ENCODE results near the gene NCS1.
A peak's percentile ranks its signal among the peaks of the same experiment; 100 is the strongest.

The NCS1 gene

GRCh38 chr9:130186839-130187522 lies 14.8 kb downstream of the NCS1 start:
- H3K4me3 ChIP-seq, result no peak overlapping the region

GRCh38 chr9:130187523-130187846 lies 15.3 kb downstream of the NCS1 start:
- DNase-seq (ENCODE audit: low spot score in 2 of 2), result no peak
- Histone ChIP-seq H3K27me3 (ENCODE audit: low read depth) (no peaks in the 10 kb centered on the region), H3K9me3 (no peaks in the 10 kb centered on the region), H3K4me3 (no peak overlapping the region), H3K36me3 (replicated peaks) (0 out of 2 replicates have a peak, but pooled peaks cover 3% of the 10 kb centered on the region), H3K4me1 (no peaks in the 10 kb centered on the region; the same call in 1 of the 2 replicates)
- in situ Hi-C loops (cut with MboI; ENCODE audit: low sequenced_read_pairs), result no loop called here

More at GRCh38 chr9:130186839-130187522, 14.8 kb downstream of the NCS1 start:
- Histone ChIP-seq H3K9me3 (no peaks in the 10 kb centered on the region), H3K36me3 (replicated peaks) (0 out of 2 replicates have a peak, but pooled peaks cover 3% of the 10 kb centered on the region), H3K27me3 (ENCODE audit: low read depth) (no peaks in the 10 kb centered on the region), H3K4me1 (no peaks in the 10 kb centered on the region; the same call in 1 of the 2 replicates)
- in situ Hi-C loops (cut with MboI; ENCODE audit: low sequenced_read_pairs), result no loop called here
- peak in 1 of 2 experiments; percentile 48 for DNase-seq (ENCODE audit: low spot score in 2 of 2)

GRCh38 chr9:130188860-130189481 lies 16.8 kb downstream of the NCS1 start:
- Histone ChIP-seq H3K4me1 (no peaks in the 10 kb centered on the region; the same call in 1 of the 2 replicates), H3K9me3 (no peaks in the 10 kb centered on the region), H3K36me3 (replicated peaks) (0 out of 2 replicates have a peak, but pooled peaks cover 3% of the 10 kb centered on the region), H3K4me3 (no peak overlapping the region), H3K27me3 (ENCODE audit: low read depth) (no peaks in the 10 kb centered on the region)
- in situ Hi-C loops (cut with MboI; ENCODE audit: low sequenced_read_pairs), result no loop called here
- no peak for DNase-seq (ENCODE audit: low spot score in 2 of 2)

- Histone ChIP-seq H3K27me3 (ENCODE audit: low read depth) (no peaks in the 10 kb centered on the region), H3K4me1 (no peaks in the 10 kb centered on the region; the same call in 1 of the 2 replicates), H3K36me3 (replicated peaks) (0 out of 2 replicates have a peak, but pooled peaks cover 3% of the 10 kb centered on the region), H3K9me3 (no peaks in the 10 kb centered on the region), H3K4me3 (no peak overlapping the region)
- DNase-seq (ENCODE audit: low spot score in 2 of 2), result no peak
- in situ Hi-C loops (cut with MboI; ENCODE audit: low sequenced_read_pairs), result no loop called here
These were observed 17.6 kb downstream of the NCS1 start for GRCh38 chr9:130189840-130190239.

GRCh38 chr9:130191068-130191748 lies 19.0 kb downstream of the NCS1 start:
- no peaks in the 10 kb centered on the region for H3K9me3 ChIP-seq
- in situ Hi-C loops (cut with MboI; ENCODE audit: low sequenced_read_pairs), result no loop called here
- 0 out of 2 replicates have a peak, but pooled peaks cover 3% of the 10 kb centered on the region for H3K36me3 ChIP-seq (replicated peaks)
- no peaks in the 10 kb centered on the region for H3K4me1 ChIP-seq
- H3K4me3 ChIP-seq, result no peak overlapping the region
- H3K27me3 ChIP-seq (ENCODE audit: low read depth), result no peaks in the 10 kb centered on the region
- DNase-seq (ENCODE audit: low spot score in 2 of 2), result no peak

- no peaks in the 10 kb centered on the region for H3K9me3 ChIP-seq
- 0 out of 2 replicates have a peak, but pooled peaks cover 3% of the 10 kb centered on the region for H3K36me3 ChIP-seq (replicated peaks)
- H3K4me1 ChIP-seq, result no peaks in the 10 kb centered on the region
- H3K27me3 ChIP-seq (ENCODE audit: low read depth), result no peaks in the 10 kb centered on the region
- no peak overlapping the region for H3K4me3 ChIP-seq
- in situ Hi-C loops (cut with MboI; ENCODE audit: low sequenced_read_pairs), result no loop called here
- no peak for DNase-seq (ENCODE audit: low spot score in 2 of 2)
These were observed 19.5 kb downstream of the NCS1 start for GRCh38 chr9:130191749-130192120.

- 0 out of 2 replicates have a peak, but pooled peaks cover 3% of the 10 kb centered on the region for H3K36me3 ChIP-seq (replicated peaks)
- no peak for DNase-seq (ENCODE audit: low spot score in 2 of 2)
- no peaks in the 10 kb centered on the region for H3K9me3 ChIP-seq
- in situ Hi-C loops (cut with MboI; ENCODE audit: low sequenced_read_pairs), result no loop called here
- no peaks in the 10 kb centered on the region for H3K27me3 ChIP-seq (ENCODE audit: low read depth)
- no peaks in the 10 kb centered on the region for H3K4me1 ChIP-seq
- H3K4me3 ChIP-seq, result no peak overlapping the region
These were observed 20.3 kb downstream of the NCS1 start for GRCh38 chr9:130192382-130192999.

GRCh38 chr9:130193103-130193502 lies 20.9 kb downstream of the NCS1 start:
- Histone ChIP-seq H3K36me3 (replicated peaks) (0 out of 2 replicates have a peak, but pooled peaks cover 3% of the 10 kb centered on the region), H3K9me3 (no peaks in the 10 kb centered on the region), H3K4me1 (no peaks in the 10 kb centered on the region), H3K27me3 (ENCODE audit: low read depth) (no peaks in the 10 kb centered on the region), H3K4me3 (no peak overlapping the region)
- in situ Hi-C loops (cut with MboI; ENCODE audit: low sequenced_read_pairs), result no loop called here
- no peak for DNase-seq (ENCODE audit: low spot score in 2 of 2)

- Histone ChIP-seq H3K9me3 (no peaks in the 10 kb centered on the region), H3K4me3 (no peak overlapping the region), H3K4me1 (no peaks in the 10 kb centered on the region), H3K27me3 (ENCODE audit: low read depth) (no peaks in the 10 kb centered on the region), H3K36me3 (replicated peaks) (0 out of 2 replicates have a peak, but pooled peaks cover 3% of the 10 kb centered on the region)
- no peak for DNase-seq (ENCODE audit: low spot score in 2 of 2)
- in situ Hi-C loops (cut with MboI; ENCODE audit: low sequenced_read_pairs), result no loop called here
These were observed 21.6 kb downstream of the NCS1 start for GRCh38 chr9:130193531-130194377.

- Histone ChIP-seq H3K27me3 (ENCODE audit: low read depth) (no peaks in the 10 kb centered on the region), H3K4me3 (no peak overlapping the region), H3K4me1 (no peaks in the 10 kb centered on the region), H3K36me3 (replicated peaks) (no peaks in the 10 kb centered on the region), H3K9me3 (no peaks in the 10 kb centered on the region)
- in situ Hi-C loops (cut with MboI; ENCODE audit: low sequenced_read_pairs), result no loop called here
- no peak for DNase-seq (ENCODE audit: low spot score in 2 of 2)
These were observed 22.3 kb downstream of the NCS1 start for GRCh38 chr9:130194378-130194932.

- Histone ChIP-seq H3K36me3 (replicated peaks) (no peaks in the 10 kb centered on the region), H3K4me1 (no peaks in the 10 kb centered on the region), H3K9me3 (no peaks in the 10 kb centered on the region), H3K27me3 (ENCODE audit: low read depth) (no peaks in the 10 kb centered on the region), H3K4me3 (no peak overlapping the region)
- in situ Hi-C loops (cut with MboI; ENCODE audit: low sequenced_read_pairs), result no loop called here
- no peak for DNase-seq (ENCODE audit: low spot score in 2 of 2)
These were observed 23.4 kb downstream of the NCS1 start for GRCh38 chr9:130195638-130196037.

- Histone ChIP-seq H3K27me3 (ENCODE audit: low read depth) (no peaks in the 10 kb centered on the region), H3K36me3 (replicated peaks) (no peaks in the 10 kb centered on the region), H3K4me1 (no peaks in the 10 kb centered on the region), H3K4me3 (no peak overlapping the region), H3K9me3 (no peaks in the 10 kb centered on the region)
- in situ Hi-C loops (cut with MboI; ENCODE audit: low sequenced_read_pairs), result no loop called here
- no peak for DNase-seq (ENCODE audit: low spot score in 2 of 2)
These were observed 24.4 kb downstream of the NCS1 start for GRCh38 chr9:130196643-130197042.

GRCh38 chr9:130197386-130197785 lies 25.2 kb downstream of the NCS1 start:
- in situ Hi-C loops (cut with MboI; ENCODE audit: low sequenced_read_pairs), result no loop called here
- Histone ChIP-seq H3K36me3 (replicated peaks) (no peaks in the 10 kb centered on the region), H3K9me3 (no peaks in the 10 kb centered on the region), H3K4me3 (no peak overlapping the region), H3K27me3 (ENCODE audit: low read depth) (no peaks in the 10 kb centered on the region), H3K4me1 (no peaks in the 10 kb centered on the region)
- no peak for DNase-seq (ENCODE audit: low spot score in 2 of 2)

Measured in HAP-1 (cell line).